Activated T-helper 1 cell treated with anti-CD3 and anti-CD28 coated beads, Interleukin-12 subunit alpha, Interleukin-12 subunit beta, Interleukin-2, Interleukin-4 antibody, amounts not matched to agents 30 ng/mL and 10 ng/mL and 1 ng/mL, durations not matched to agents 14 hours and 24 hours and 36 hours (primary cell): ENCODE results near the gene TMEM94. TPM values are rescaled to one million over a fixed set of nuclear protein-coding genes. Genes with fewer than 3 reads are reported as not detected.
"Not testable (repeated sequence)": the region's sequence is repeated elsewhere in the genome, so short reads cannot be mapped to it uniquely, and the experiment has no call there.

Experiments
- DNase-seq: peaks from one replicate; pipeline ENCODE4 v3.0.0; 2021; ENCODE audit warnings: low spot score
- H3K27ac Mint-ChIP-seq: one replicate; pipeline ENCODE4 v1.8.0; 2021; ENCODE audit warnings: mild to moderate bottlenecking, mixed read lengths
- H3K27me3 Mint-ChIP-seq: one replicate; pipeline ENCODE4 v1.8.0; 2022; ENCODE audit warnings: mild to moderate bottlenecking, moderate library complexity, mixed read lengths; ENCODE audit not compliant: insufficient read depth
- H3K36me3 Mint-ChIP-seq: one replicate; pipeline ENCODE4 v1.8.0; 2021; ENCODE audit warnings: low read depth, mixed read lengths
- H3K4me1 Mint-ChIP-seq: one replicate; pipeline ENCODE4 v1.8.0; 2021; ENCODE audit warnings: low read depth, mixed read lengths
- H3K4me3 Mint-ChIP-seq: one replicate; pipeline ENCODE4 v1.8.0; 2021; ENCODE audit warnings: mild to moderate bottlenecking, moderate library complexity, mixed read lengths
- H3K9me3 Mint-ChIP-seq: one replicate; pipeline ENCODE4 v1.8.0; 2021; ENCODE audit warnings: mixed read lengths
- intact Hi-C: fragments of 100-400 bp; cut with micrococcal nuclease; formaldehyde crosslinking; loops from one replicate; pipeline ENCODE4 v1.15.1; 2024
- total RNA-seq: library from RNA; stranded (reverse); gene quantifications from 2 replicates; pipeline ENCODE4 v1.2.3, GENCODE V29; 2022

Gene TMEM94
- total RNA-seq, 1 donor from 2014 or later: 70.4 TPM

- Mint-ChIP-seq H3K27me3 (no peaks in the 10 kb centered on the region), H3K27ac (no peak overlapping the region), H3K4me3 (no peak overlapping the region)
Observed at GRCh38 chr17:75475144-75475835, 18.9 kb downstream of the TMEM94 start.

DNA sequence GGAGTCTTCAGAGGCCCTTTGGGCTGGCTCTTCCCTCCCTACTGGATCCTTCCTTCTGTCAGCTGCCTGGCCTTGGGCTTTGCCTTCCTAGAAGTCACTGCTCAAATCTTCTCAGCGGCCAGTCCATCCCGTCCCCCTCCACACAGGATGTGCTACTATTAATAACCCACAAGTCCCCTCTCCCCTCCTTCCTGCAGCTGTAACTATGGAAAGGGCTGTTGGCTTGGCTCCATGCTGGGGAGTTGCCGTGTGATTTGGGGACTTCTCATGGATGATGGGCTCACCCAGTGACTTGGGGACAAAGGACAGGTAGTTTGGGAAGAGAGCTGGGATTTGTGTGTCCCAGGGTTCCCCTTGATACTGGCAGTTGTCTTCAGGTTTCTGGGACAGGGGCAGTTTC, 19.4 kb downstream of the TMEM94 start:
- DNase-seq: no peak
- no peaks in the 10 kb centered on the region for H3K4me1 Mint-ChIP-seq
- no peak overlapping the region for H3K4me3 Mint-ChIP-seq
- intact Hi-C loops: no loop called here
- H3K36me3 Mint-ChIP-seq: peaks cover 11% of the 10 kb centered on the region
- no peak overlapping the region for H3K27ac Mint-ChIP-seq
- no peaks in the 10 kb centered on the region for H3K9me3 Mint-ChIP-seq
- no peaks in the 10 kb centered on the region for H3K27me3 Mint-ChIP-seq

More at GRCh38 chr17:75475144-75475835, 18.9 kb downstream of the TMEM94 start:
- H3K4me1 Mint-ChIP-seq: no peaks in the 10 kb centered on the region
- no peak for DNase-seq
- H3K36me3 Mint-ChIP-seq: peaks cover 11% of the 10 kb centered on the region
- intact Hi-C loops: no loop called here
- H3K9me3 Mint-ChIP-seq: no peaks in the 10 kb centered on the region

- Mint-ChIP-seq H3K4me3 (no peak overlapping the region), H3K9me3 (no peaks in the 10 kb centered on the region), H3K36me3 (peaks cover 11% of the 10 kb centered on the region)
Observed at GRCh38 chr17:75476271-75476671, 19.8 kb downstream of the TMEM94 start.

GRCh38 chr17:75476752-75477489, 20.5 kb downstream of the TMEM94 start:
- DNase-seq: no peak
- intact Hi-C loops: no loop called here
- H3K4me3 Mint-ChIP-seq: no peak overlapping the region
- no peaks in the 10 kb centered on the region for H3K27me3 Mint-ChIP-seq
- H3K9me3 Mint-ChIP-seq: no peaks in the 10 kb centered on the region
- H3K36me3 Mint-ChIP-seq: peaks cover 11% of the 10 kb centered on the region
- H3K4me1 Mint-ChIP-seq: no peaks in the 10 kb centered on the region
- H3K27ac Mint-ChIP-seq: no peak overlapping the region

More at GRCh38 chr17:75476271-75476671, 19.8 kb downstream of the TMEM94 start:
- Mint-ChIP-seq H3K4me1 (no peaks in the 10 kb centered on the region), H3K27ac (no peak overlapping the region), H3K27me3 (no peaks in the 10 kb centered on the region)
- DNase-seq: no peak
- intact Hi-C loops: no loop called here

DNA sequence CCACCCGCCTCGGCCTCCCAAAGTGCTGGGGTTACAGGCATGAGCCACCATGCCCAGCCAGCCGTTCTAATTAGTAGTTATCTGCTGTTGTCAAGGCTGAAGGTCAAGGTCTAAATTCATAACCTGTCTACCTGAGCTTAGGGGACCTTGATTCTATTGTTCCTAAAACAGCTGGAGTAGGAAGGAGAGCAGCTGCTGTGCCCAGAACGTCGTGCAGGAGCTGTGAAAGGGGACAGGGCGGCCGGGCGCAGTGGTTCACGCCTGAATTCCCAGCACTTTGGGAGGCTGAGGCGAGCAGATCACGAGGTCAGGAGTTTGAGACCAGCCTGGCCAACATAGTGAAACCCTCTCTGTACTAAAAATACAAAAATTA, 21.0 kb downstream of the TMEM94 start:
- H3K27me3 Mint-ChIP-seq, DNase-seq, H3K9me3 Mint-ChIP-seq, H3K4me3 Mint-ChIP-seq, H3K4me1 Mint-ChIP-seq, intact Hi-C loops, H3K27ac Mint-ChIP-seq: not testable (repeated sequence)
- peaks cover 11% of the 10 kb centered on the region for H3K36me3 Mint-ChIP-seq

DNA sequence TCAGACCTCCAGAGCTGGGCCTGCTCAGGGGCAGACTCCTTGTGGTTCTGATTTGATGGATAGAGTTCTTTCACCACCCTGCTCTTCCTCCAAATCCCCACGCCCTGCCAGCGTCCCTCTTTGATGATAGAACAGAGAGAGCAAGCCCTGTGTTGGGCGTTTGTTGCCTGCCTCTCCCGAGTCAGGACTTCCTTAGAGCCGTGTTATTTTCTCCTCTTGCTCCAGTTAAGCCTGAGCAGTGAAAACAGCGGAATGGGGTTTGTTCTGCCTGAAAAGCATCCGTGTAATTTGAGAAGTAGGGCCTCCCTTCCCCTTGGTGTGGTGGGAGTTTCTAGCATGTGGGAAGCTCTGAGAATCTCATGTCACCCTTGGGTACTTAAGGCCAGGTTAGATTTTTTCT, 22.1 kb downstream of the TMEM94 start:
- no peaks in the 10 kb centered on the region for H3K9me3 Mint-ChIP-seq
- no peaks in the 10 kb centered on the region for H3K27me3 Mint-ChIP-seq
- peaks cover 3% of the 10 kb centered on the region for H3K36me3 Mint-ChIP-seq
- H3K4me1 Mint-ChIP-seq: no peaks in the 10 kb centered on the region
- no peak overlapping the region for H3K4me3 Mint-ChIP-seq
- no peak for DNase-seq
- no peak overlapping the region for H3K27ac Mint-ChIP-seq
- intact Hi-C loops: no loop called here

DNA sequence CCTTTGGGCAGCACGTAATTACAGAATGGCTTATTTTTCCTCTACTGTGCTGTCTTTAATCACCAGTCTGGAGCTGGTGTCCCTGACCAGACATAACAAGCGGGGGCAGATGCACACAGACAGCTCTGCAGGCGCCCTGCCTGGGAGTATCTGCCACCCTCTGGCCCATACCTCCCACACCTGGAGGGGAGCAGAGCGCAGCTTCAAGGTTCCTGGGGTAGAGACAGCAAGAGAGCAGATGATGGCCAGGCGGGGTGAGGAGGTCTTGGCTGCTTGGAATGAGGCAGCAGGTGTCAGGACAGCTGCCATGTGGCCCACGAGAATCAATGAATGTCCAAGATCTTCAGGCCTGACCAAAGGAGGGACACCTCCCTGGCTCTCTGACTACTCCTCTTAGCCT, 23.8 kb downstream of the TMEM94 start:
- Mint-ChIP-seq H3K36me3 (peaks cover 3% of the 10 kb centered on the region), H3K27ac (no peak overlapping the region), H3K27me3 (no peaks in the 10 kb centered on the region), H3K4me3 (no peak overlapping the region), H3K4me1 (no peaks in the 10 kb centered on the region), H3K9me3 (no peaks in the 10 kb centered on the region)
- intact Hi-C loops: no loop called here
- no peak for DNase-seq

DNA sequence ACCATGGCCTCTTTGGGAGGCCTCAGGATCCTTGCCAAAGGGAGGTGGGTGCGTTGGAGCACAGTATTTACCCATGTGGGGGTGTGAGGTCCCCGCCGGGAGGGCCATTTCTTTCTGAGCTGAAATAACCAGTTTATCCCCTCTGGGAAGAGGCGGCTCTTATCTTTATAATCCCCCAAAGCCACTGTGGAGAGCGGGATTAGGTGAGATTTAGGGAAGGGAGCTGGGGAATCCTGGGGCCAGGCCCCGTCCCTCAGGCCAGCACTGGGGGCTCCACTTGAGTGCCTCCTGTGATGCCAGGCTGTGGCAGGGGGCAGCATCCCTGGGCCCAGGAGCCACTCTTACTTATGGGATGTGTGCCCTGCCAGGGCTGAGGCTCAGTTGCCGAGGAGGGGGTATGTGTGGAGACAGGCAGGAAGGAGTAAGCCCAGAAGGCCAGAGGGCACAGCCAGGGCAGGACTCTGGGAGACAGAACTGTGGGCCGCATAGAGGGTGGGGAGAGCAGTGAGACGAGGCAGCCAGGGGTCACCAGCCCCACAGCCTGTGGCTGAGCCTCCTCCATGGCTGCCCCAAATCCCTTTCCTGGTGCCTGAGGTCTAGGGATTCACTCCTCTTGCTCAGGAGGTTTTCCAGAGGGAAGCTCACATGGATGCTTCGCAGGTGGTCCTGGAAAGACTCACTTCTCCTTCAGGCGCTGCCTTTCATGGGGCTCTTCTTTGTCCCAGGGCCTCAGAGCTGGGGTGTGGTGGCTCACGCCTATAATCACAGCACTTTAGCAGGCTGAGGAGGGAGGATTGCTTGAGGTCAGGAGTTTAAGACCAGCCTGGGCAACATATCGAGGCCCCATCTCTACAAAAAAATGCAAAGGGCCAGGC, 25.0 kb downstream of the TMEM94 start:
- Mint-ChIP-seq H3K27me3 (no peaks in the 10 kb centered on the region), H3K27ac (no peak overlapping the region), H3K36me3 (peaks cover 2% of the 10 kb centered on the region), H3K9me3 (no peaks in the 10 kb centered on the region), H3K4me1 (peaks cover 2% of the 10 kb centered on the region), H3K4me3 (no peak overlapping the region)
- no peak for DNase-seq
- intact Hi-C loops: no loop called here

GRCh38 chr17:75482098-75482942, 25.9 kb downstream of the TMEM94 start:
- intact Hi-C loops: no loop called here
- H3K27me3 Mint-ChIP-seq: no peaks in the 10 kb centered on the region
- H3K4me1 Mint-ChIP-seq: peaks cover 11% of the 10 kb centered on the region
- peaks cover 6% of the 10 kb centered on the region for H3K36me3 Mint-ChIP-seq
- DNase-seq: no peak
- no peak overlapping the region for H3K4me3 Mint-ChIP-seq
- H3K27ac Mint-ChIP-seq: no peak overlapping the region
- no peaks in the 10 kb centered on the region for H3K9me3 Mint-ChIP-seq

- no peaks in the 10 kb centered on the region for H3K9me3 Mint-ChIP-seq
- peaks cover 8% of the 10 kb centered on the region for H3K36me3 Mint-ChIP-seq
- no peak overlapping the region for H3K4me3 Mint-ChIP-seq
- no peaks in the 10 kb centered on the region for H3K27me3 Mint-ChIP-seq
- peaks cover 18% of the 10 kb centered on the region for H3K4me1 Mint-ChIP-seq
- H3K27ac Mint-ChIP-seq: no peak overlapping the region
- no peak for DNase-seq
- intact Hi-C loops: no loop called here
Observed at GRCh38 chr17:75485688-75486087, 29.3 kb downstream of the TMEM94 start.

DNA sequence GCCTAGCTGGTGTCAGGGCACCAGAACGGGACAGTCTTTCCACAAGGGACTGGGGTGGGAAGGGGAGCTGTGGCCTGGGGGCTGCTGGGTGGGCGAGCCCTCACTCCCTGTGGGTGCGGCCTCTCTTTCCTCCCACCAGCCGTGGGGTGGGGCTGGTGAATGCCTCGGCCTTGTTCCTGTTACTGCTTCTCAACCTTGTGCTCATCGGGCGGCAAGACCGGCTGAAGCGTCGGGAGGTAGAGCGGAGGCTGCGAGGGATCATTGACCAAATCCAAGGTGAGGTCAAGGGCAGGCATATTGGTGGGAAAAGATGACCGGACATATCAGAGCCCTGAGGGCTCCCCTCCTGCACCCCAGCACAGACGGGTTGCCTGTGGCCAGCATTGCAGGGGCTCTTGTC, 29.7 kb downstream of the TMEM94 start:
- Mint-ChIP-seq H3K9me3 (no peaks in the 10 kb centered on the region), H3K27ac (peak overlapping the region; percentile 65), H3K27me3 (no peaks in the 10 kb centered on the region), H3K4me1 (peaks cover 18% of the 10 kb centered on the region), H3K36me3 (peaks cover 8% of the 10 kb centered on the region), H3K4me3 (no peak overlapping the region)
- intact Hi-C loops: no loop called here
- DNase-seq: no peak

- Mint-ChIP-seq H3K27ac (peak overlapping the region; percentile 91), H3K36me3 (peaks cover 8% of the 10 kb centered on the region), H3K27me3 (no peaks in the 10 kb centered on the region), H3K4me3 (peak overlapping the region; percentile 49), H3K9me3 (no peaks in the 10 kb centered on the region), H3K4me1 (peaks cover 18% of the 10 kb centered on the region)
- DNase-seq: no peak
- intact Hi-C loops: no loop called here
Observed at GRCh38 chr17:75486951-75487350, 30.5 kb downstream of the TMEM94 start.
